C4-2B (cell line): ENCODE data around the gene ELF1.

Source experiments
- H3K27ac ChIP-seq: fragments of 450-650 bp; 2 replicates; pipeline ENCODE4 v1.5.1; 2017
- ZFX ChIP-seq: fragments of 450-650 bp; IDR thresholded peaks from 2 replicates; pipeline ENCODE4 v1.6.1; 2017
- TF ChIP-seq, protein P1 (sequence below): fragments of 450-650 bp; conservative IDR thresholded peaks from 2 replicates; pipeline ENCODE4 v1.5.1; 2017; ENCODE audit warnings: mild to moderate bottlenecking

ELF1 gene

DNA sequence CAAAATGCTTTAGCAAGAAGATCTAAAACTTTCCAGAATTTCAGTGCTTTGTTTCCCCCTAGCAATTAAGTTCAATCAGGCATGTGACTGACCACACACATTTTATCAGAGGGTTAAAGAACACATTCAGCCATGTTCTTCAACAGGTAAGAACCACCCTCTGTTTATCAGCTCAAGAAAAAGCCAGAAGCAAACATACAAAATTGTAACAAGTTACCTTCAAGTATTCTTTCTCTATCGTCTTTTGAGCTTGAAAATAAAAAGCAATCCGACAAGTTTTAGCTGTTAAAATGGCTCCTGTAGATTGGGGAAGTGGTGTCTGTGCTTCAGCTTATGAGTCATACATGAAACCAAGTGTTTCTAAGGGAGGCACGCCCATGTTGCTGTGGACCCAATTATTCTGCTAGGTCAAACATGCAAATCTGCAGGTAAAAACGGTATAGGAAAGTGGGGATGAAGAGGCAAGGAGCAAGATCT is at the start of gene ELF1:
TSS of gene ELF1 (minus strand) at position 306 of the 477 bp plus-strand sequence. CDS start 37,262 bp downstream, outside the sequence.
- H3K27ac ChIP-seq: no peak within 1 kb of the TSS
- TF ChIP-seq, protein P1, sequence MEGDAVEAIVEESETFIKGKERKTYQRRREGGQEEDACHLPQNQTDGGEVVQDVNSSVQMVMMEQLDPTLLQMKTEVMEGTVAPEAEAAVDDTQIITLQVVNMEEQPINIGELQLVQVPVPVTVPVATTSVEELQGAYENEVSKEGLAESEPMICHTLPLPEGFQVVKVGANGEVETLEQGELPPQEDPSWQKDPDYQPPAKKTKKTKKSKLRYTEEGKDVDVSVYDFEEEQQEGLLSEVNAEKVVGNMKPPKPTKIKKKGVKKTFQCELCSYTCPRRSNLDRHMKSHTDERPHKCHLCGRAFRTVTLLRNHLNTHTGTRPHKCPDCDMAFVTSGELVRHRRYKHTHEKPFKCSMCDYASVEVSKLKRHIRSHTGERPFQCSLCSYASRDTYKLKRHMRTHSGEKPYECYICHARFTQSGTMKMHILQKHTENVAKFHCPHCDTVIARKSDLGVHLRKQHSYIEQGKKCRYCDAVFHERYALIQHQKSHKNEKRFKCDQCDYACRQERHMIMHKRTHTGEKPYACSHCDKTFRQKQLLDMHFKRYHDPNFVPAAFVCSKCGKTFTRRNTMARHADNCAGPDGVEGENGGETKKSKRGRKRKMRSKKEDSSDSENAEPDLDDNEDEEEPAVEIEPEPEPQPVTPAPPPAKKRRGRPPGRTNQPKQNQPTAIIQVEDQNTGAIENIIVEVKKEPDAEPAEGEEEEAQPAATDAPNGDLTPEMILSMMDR: no peak
- no peak for TF ChIP-seq ZFX

DNA sequence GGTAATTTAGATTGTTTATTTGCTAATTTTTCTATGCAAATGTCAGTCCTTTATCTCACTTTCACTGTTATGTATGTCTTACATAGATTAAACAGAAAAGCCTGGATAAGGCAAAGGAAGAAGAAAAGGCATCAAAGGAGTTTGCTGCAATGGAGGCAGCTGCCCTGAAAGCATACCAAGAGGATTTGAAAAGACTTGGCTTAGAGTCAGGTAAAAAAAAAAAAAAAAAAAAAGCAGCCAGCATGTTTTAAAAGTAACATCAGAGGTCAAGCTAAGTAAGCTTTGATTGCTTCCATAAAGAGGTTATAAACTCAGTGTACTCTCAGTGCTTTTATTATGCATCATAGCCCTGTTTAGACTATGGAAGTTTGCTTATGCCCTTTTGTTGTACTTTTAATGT is 46.0 kb upstream of the ELF1 start:
- no peak overlapping the region for H3K27ac ChIP-seq
- no peak for TF ChIP-seq ZFX
- TF ChIP-seq, protein P1: no peak

DNA sequence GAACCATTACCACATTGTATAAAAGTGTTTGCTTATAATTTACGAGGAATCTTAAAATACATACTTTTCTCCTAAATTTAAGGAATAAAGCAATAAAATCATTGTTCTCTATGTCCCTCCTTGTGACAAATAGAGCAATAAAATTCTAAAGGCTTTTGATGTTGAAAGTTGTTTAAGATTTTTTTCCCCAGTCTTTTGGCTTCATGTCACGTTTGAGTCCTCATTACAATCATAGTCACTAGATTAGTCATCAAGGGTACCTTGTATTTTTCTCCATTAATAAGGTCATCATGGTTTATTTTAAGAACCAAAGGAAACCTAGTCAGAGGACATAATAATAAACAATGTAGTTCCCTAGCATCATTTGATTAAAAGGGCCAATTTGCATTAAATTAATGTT is 45.4 kb upstream of the ELF1 start:
- no peak for TF ChIP-seq ZFX
- TF ChIP-seq, protein P1: no peak
- no peak overlapping the region for H3K27ac ChIP-seq

DNA sequence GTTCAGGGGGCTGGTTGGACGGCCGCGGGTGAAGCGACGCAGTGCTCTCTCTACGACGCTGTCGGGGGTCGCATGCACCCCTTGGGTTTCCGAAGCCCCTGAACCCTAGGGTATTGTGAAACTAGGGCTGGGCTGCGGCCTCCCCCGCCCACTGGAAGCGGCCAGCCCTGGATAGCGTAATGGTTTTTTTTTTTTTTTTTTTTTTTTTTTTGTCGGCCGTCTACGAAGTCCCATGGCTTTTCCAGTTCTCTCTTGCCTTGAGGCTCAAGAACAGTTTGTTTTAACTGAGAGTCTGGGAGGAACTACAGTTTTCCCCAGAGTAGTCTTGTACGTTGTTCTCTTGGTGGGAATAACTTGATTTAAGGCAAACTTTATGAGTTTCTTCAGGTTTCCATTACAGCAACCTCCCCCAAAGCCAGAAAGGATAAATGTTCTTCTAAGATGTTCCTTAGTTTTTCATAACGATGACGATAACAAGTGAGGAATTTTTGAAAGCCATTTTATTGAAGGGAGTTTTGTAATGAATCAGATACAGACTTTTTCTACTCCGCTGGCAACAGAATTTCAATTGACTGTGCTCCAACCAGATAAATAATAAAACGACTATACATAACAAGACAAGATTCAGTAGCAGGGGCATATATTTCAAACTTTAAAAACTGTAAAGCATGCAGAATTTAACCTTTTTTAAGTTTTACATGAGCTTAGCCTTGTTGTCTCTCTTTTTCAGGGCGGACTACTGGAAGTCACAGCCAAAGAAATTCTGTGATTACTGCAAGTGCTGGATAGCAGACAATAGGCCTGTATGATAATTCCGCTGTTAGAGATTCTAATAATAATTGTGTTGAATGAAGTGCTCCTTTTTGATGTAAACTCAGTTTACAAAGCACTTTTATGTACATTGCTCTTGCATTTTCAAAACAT is 43.1 kb upstream of the ELF1 start:
- peak overlapping the region; percentile 93 for H3K27ac ChIP-seq
- peak; percentile 37; the same call in 1 of the 2 replicates for TF ChIP-seq ZFX
- TF ChIP-seq, protein P1: no peak

DNA sequence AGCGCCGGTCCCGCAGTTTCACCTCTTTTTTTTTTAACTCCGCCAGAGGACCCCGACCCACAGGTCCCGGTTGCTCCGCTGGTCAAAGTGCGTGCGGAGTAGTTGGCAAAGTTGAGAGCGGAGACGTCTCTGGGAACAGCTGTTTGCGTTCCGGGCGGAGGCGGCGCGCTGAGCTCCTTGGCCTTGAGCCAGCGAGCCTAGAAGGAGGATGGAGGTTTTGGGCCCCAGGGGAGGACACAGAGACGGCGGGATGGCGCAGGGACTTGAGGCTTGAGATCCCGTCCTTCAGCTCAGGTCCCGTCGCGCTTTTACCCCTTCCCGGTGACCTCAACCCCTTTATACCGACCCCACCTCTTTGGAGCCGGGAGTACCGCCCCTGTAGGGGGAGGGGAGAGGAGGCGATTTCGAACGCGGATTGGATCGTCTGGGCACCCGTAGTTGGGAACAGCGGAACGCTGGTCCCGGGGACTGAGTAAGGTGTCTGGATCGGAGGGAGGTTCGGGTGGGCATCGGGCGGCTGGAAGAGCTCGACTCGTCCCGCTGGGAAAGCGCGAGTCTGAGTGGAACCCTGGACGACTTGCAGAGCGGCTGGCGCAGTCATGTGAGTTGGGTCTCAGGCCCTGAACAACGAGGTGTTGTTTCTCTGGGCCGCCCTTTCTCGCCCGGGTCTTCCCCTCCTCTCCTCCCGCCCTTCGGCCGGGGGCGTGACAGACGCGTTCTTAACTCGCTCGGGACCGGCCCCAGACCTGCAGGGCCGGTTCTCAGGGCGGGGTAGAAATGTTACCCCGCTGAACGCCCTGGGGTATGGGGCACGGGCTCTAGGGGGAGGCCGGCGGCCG is 42.2 kb upstream of the ELF1 start, which contains the start of gene WBP4:
TSS of gene WBP4 (plus strand) at position 435 of the 839 bp plus-strand sequence. CDS start at position 600, 165 bp downstream.
- TF ChIP-seq ZFX: no peak
- TF ChIP-seq, protein P1: no peak
- H3K27ac ChIP-seq: peak within 1 kb of the TSS; percentile 93

DNA sequence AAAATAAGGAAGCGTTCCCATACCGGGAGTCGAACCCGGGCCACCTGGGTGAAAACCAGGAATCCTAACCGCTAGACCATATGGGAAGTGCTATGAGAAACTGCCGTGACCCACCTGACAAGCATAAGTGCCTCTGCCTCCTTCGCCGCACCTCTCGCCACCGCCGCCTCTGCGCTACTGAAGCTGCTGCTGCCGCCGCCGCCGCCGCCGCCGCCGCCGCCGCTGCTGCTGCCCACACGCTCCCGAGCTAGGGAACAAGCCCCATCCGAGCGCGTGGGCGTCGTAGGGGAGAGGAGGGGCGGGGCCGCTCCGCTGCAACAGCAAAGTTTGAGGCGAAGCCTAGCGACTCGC is 41.6 kb upstream of the ELF1 start:
- no peak for TF ChIP-seq ZFX
- TF ChIP-seq, protein P1: no peak
- peak overlapping the region; percentile 93 for H3K27ac ChIP-seq
